HG02678 (cell line): Measurements from ENCODE around the gene ARF1.

Experiments
- ATAC-seq: cut with Tn5 transposase; IDR thresholded peaks from one replicate; pipeline ENCODE4 v1.9.1; 2021; ENCODE audit warnings: mild to moderate bottlenecking, moderate library complexity; ENCODE audit not compliant: unreplicated experiment

The ARF1 gene

GRCh38 chr1:228145463-228146416 is 63.2 kb downstream of the ARF1 start:
- ATAC-seq: no peak

- no peak for ATAC-seq
Measured at GRCh38 chr1:228146417-228147150, 64.1 kb downstream of the ARF1 start.

GRCh38 chr1:228147151-228147693 is 64.7 kb downstream of the ARF1 start:
- ATAC-seq: no peak

DNA sequence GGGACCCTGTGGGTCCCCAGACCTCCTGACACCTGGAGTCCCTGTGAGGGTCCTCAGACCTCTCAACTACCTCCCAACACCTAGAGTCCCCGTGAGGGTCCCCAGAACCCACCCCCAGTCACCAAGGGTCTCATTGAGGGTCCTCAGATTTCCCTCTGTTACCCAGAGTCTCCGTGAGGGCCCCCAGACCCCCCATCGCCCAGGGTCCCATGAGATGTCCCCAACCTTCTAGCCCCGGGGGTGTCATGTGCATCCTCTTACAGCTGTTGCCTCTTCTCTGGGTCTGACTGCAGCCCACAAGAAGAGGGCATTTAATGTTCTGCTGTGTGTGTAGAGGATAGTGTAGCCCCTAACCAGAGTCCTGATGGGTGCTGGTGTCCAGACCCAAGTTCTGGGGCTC is 65.3 kb downstream of the ARF1 start:
- ATAC-seq: no peak

DNA sequence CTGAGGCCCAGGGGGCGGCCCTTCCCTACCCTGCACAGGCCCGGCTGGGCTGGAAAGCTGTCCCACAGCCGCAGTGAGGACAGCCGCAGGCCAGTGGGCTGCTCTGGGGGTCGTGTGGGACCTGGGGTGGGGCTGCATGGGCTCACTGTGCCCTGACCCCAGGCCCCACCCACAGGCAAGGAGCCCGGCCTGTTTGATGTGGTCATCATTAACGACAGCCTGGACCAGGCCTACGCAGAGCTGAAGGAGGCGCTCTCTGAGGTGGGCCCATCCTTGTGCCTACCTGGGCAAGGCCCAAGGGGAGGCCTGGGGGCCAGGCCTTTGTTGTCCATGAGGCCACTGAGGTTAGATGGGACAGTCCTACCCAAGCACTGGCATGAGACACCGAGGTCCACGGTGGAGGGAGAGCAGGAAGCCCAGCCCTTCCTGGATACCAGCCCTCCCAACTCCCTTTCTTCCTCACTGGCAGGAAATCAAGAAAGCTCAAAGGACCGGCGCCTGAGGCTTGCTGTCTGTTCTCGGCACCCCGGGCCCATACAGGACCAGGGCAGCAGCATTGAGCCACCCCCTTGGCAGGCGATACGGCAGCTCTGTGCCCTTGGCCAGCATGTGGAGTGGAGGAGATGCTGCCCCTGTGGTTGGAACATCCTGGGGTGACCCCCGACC is 65.8 kb downstream of the ARF1 start:
- ATAC-seq: no peak
